ENCODE results near the gene ZC2HC1B.
A peak's percentile ranks its signal among the peaks of the same experiment; 100 is the strongest.

The ZC2HC1B gene

GRCh38 chr6:143884216-143884900 lies 20.1 kb downstream of the ZC2HC1B start:
- CTCF ChIA-PET, result interaction anchor here (0.6 to 1.1 kb wide), 2 partner anchors 20 to 307 kb away, joined by 3 read pairs; no protein-coding TSS in a partner anchor

GRCh38 chr6:143885116-143885515 lies 20.8 kb downstream of the ZC2HC1B start:
- no peak for TF ChIP-seq ZNF404 (tag by site-specific recombination; IDR thresholded peaks at IDR 0.05)
- TF ChIP-seq PRDM10 (tag by site-specific recombination; IDR thresholded peaks at IDR 0.05), result peak; percentile 31; the same call in 1 of the 2 replicates
- Histone ChIP-seq H3K36me3 (ENCODE audit: control insufficient read depth in 2 of 2, insufficient read depth in 1 of 2, low read length in 2 of 2) (no peaks in the 10 kb centered on the region), H3K4me1 (ENCODE audit: control insufficient read depth, insufficient read depth, low read length) (no peaks in the 10 kb centered on the region), H3K27ac (ENCODE audit: extremely low read depth, low read depth, low read length) (no peak overlapping the region), H3K9me3 (ENCODE audit: control insufficient read depth, insufficient read depth, low read depth, low read length) (no peaks in the 10 kb centered on the region), H3K4me3 (ENCODE audit: low read depth, low read length) (no peak overlapping the region)
- ChIA-PET POLR2A (no interaction called here), CTCF (interaction anchor here (0.5 to 0.7 kb wide), 3 partner anchors 51 to 307 kb away, joined by 3 read pairs; no protein-coding TSS in a partner anchor)

More at GRCh38 chr6:143884216-143884900, 20.1 kb downstream of the ZC2HC1B start:
- POLR2A ChIA-PET, result no interaction called here
- no peaks in the 10 kb centered on the region for H3K36me3 ChIP-seq (ENCODE audit: control insufficient read depth in 2 of 2, insufficient read depth in 1 of 2, low read length in 2 of 2)
- H3K4me1 ChIP-seq (ENCODE audit: control insufficient read depth, insufficient read depth, low read length), result no peaks in the 10 kb centered on the region
- H3K9me3 ChIP-seq (ENCODE audit: control insufficient read depth, insufficient read depth, low read depth, low read length), result no peaks in the 10 kb centered on the region
- H3K27ac ChIP-seq (ENCODE audit: extremely low read depth, low read depth, low read length), result no peak overlapping the region
- no peak for TF ChIP-seq ZSCAN23 (tag by site-specific recombination; IDR thresholded peaks at IDR 0.05)
- no peak for TF ChIP-seq ZNF248 (tag by site-specific recombination; IDR thresholded peaks at IDR 0.05)
- no peak for TF ChIP-seq ZNF155 (tag by site-specific recombination; IDR thresholded peaks at IDR 0.05)
- no peak for TF ChIP-seq ZBTB49 (tag by site-specific recombination; IDR thresholded peaks at IDR 0.05; ENCODE audit: low read depth)
- no peak for TF ChIP-seq ZNF629 (tag by site-specific recombination; IDR thresholded peaks at IDR 0.05)
- TF ChIP-seq ZNF274 (IDR thresholded peaks at IDR 0.05; ENCODE audit: low read length), result no peak
- no peak for TF ChIP-seq ZNF274 (tag by site-specific recombination; IDR thresholded peaks at IDR 0.05; ENCODE audit: borderline replicate concordance)
- H3K4me3 ChIP-seq (ENCODE audit: low read depth, low read length), result no peak overlapping the region

- H3K9me3 ChIP-seq (ENCODE audit: control insufficient read depth, insufficient read depth, low read depth, low read length), result no peaks in the 10 kb centered on the region
- H3K4me3 ChIP-seq (ENCODE audit: low read depth, low read length), result no peak overlapping the region
- no peaks in the 10 kb centered on the region for H3K4me1 ChIP-seq (ENCODE audit: control insufficient read depth, insufficient read depth, low read length)
- CTCF ChIA-PET, result no interaction called here
- TF ChIP-seq ZNF311 (tag by site-specific recombination; IDR thresholded peaks at IDR 0.05; ENCODE audit: borderline replicate concordance) (no peak), ZNF768 (tag by site-specific recombination; IDR thresholded peaks at IDR 0.05) (no peak), AEBP2 (tag by site-specific recombination; IDR thresholded peaks at IDR 0.05; ENCODE audit: borderline replicate concordance) (no peak), ZNF133 (tag by site-specific recombination; IDR thresholded peaks at IDR 0.05) (no peak), TRIM28 (IDR thresholded peaks at IDR 0.05; ENCODE audit: borderline replicate concordance, low read length) (no peak), ZNF362 (tag by site-specific recombination; IDR thresholded peaks at IDR 0.05) (no peak), ZNF626 (tag by site-specific recombination; IDR thresholded peaks at IDR 0.05) (no peak), ZIC2 (tag by site-specific recombination; IDR thresholded peaks at IDR 0.05) (no peak), ZNF596 (tag by site-specific recombination; IDR thresholded peaks at IDR 0.05) (no peak), ZXDB (tag by site-specific recombination; IDR thresholded peaks at IDR 0.05) (no peak), ZNF202 (tag by site-specific recombination; IDR thresholded peaks at IDR 0.05; ENCODE audit: borderline replicate concordance) (no peak)
- no peak overlapping the region for H3K27ac ChIP-seq (ENCODE audit: extremely low read depth, low read depth, low read length)
- H3K36me3 ChIP-seq (ENCODE audit: control insufficient read depth in 2 of 2, insufficient read depth in 1 of 2, low read length in 2 of 2), result no peaks in the 10 kb centered on the region
- POLR2A ChIA-PET, result no interaction called here
These were observed 30.4 kb downstream of the ZC2HC1B start for GRCh38 chr6:143894655-143895054.

All from HEK293 (cell line).